K562 (cell line): Measurements from ENCODE around the gene PALM3. TPM values are rescaled to one million over a fixed set of nuclear protein-coding genes. Genes with fewer than 3 reads are reported as not detected.

Source experiments
- ATAC-seq: fragments of 200-7000 bp; cut with Tn5 transposase; 3 replicates; pipeline ENCODE4 v1.9.1; 2020; ENCODE audit warnings: moderate library complexity
- BruUV-seq: library from RNA; stranded (reverse); fragments of 400-500 nt; replicated peaks from 2 replicates; lab custom pipeline; 2021; lab: Mats Ljungman, UMichigan
- CTCF ChIA-PET: fragments of 300-600 bp; formaldehyde crosslinking; extraction: SDS; loops from one replicate; lab custom pipeline; 2021; ENCODE audit warnings: low intra/inter-chr PET ratio; lab: Yijun Ruan, JAX
- POLR2A ChIA-PET: fragments of 300-600, 350-650 bp; sonication (Branson Sonifier 250); formaldehyde crosslinking; extraction: SDS; loops from one replicate; lab custom pipeline; 2021; ENCODE audit warnings: antibody characterized with exemption, inconsistent platforms; lab: Yijun Ruan, JAX
- DNase-seq, 4 experiments: peaks; one replicate each; pipeline versions ENCODE4 v3.0.0 to v3.0.0-alpha.2; 2011 to 2018; ENCODE audit warnings: low spot score in 3 of 4, mixed read lengths in 3 of 4; ENCODE audit errors: extremely low read depth in 1 of 4
- FAIRE-seq: peaks from 2 replicates; lab custom pipeline; 2011; peaks lifted over from hg19 to GRCh38; lab: Jason Lieb, UNC
- H2AFZ ChIP-seq: 2 replicates; pipeline ENCODE4 v1.6.0; 2011; ENCODE audit warnings: low read depth, low read length, control low read depth, inconsistent platforms
- H3K27ac ChIP-seq: fragments of 200-600 bp; 3 replicates; pipeline ENCODE4 v1.8.0; 2011; ENCODE audit warnings: low read depth, mild to moderate bottlenecking, control low read depth, inconsistent platforms, low read length, moderate library complexity, mixed read lengths; ENCODE audit errors: extremely low read depth
- H3K27me3 ChIP-seq, 2 experiments: fragments of 300-600 bp in 1 of 2; 2 replicates in 1 of 2; 3 replicates in 1 of 2; pipeline versions ENCODE4 v1.6.0 to v1.8.0; 2011; ENCODE audit warnings: inconsistent platforms in 2 of 2, low read length in 2 of 2, mild to moderate bottlenecking in 1 of 2, mixed read lengths in 1 of 2, moderate library complexity in 1 of 2; ENCODE audit not compliant: control insufficient read depth in 2 of 2, insufficient read depth in 2 of 2
- H3K36me3 ChIP-seq: fragments of 300-600 bp; 3 replicates; pipeline ENCODE4 v1.8.0; 2011; ENCODE audit warnings: mild to moderate bottlenecking, low read length, inconsistent platforms; ENCODE audit not compliant: control insufficient read depth, insufficient read depth
- H3K4me1 ChIP-seq, 2 experiments: fragments of 200-600 bp in 1 of 2; replicated peaks in 1 of 2; 2 replicates in 1 of 2; 3 replicates in 1 of 2; pipeline versions ENCODE4 v1.5.1 to v1.8.0; 2011; ENCODE audit warnings: inconsistent platforms in 2 of 2, low read length in 2 of 2, mild to moderate bottlenecking in 1 of 2, mixed read lengths in 1 of 2, moderate library complexity in 1 of 2; ENCODE audit not compliant: control insufficient read depth in 2 of 2, insufficient read depth in 2 of 2
- H3K4me2 ChIP-seq: 2 replicates; pipeline ENCODE4 v1.6.1; 2011; ENCODE audit warnings: low read length, control low read depth, inconsistent platforms, mixed read lengths; ENCODE audit not compliant: insufficient read depth
- H3K4me3 ChIP-seq: fragments of 200-600 bp; sonication (generic), shearing (Covaris generic); 2 replicates; pipeline ENCODE4 v1.5.1; 2016; ENCODE audit warnings: control low read depth, inconsistent platforms
- H3K79me2 ChIP-seq: fragments of 200-600 bp; 3 replicates; pipeline ENCODE4 v1.8.0; 2011; ENCODE audit warnings: low read length, inconsistent platforms; ENCODE audit not compliant: control insufficient read depth, insufficient read depth
- H3K9ac ChIP-seq, 2 experiments: 2 replicates each; pipeline versions ENCODE4 v1.6.0 to v1.6.1; 2011; ENCODE audit warnings: low read depth in 2 of 2, low read length in 2 of 2, control low read depth in 1 of 2, inconsistent platforms in 1 of 2, mild to moderate bottlenecking in 1 of 2, mixed read lengths in 1 of 2; ENCODE audit not compliant: insufficient read depth in 1 of 2
- H3K9me1 ChIP-seq: one replicate; pipeline ENCODE4 v1.6.0; 2011; ENCODE audit warnings: inconsistent platforms, mild to moderate bottlenecking, low read length, moderate library complexity; ENCODE audit not compliant: control insufficient read depth, insufficient read depth
- H3K9me3 ChIP-seq: replicated peaks from 2 replicates; pipeline ENCODE4 v1.5.1; 2011; ENCODE audit warnings: low read depth, low read length, inconsistent platforms; ENCODE audit not compliant: control insufficient read depth, insufficient read depth
- H4K20me1 ChIP-seq: replicated peaks from 2 replicates; pipeline ENCODE4 v1.6.1; 2011; ENCODE audit warnings: low read length, inconsistent platforms, mixed read lengths; ENCODE audit not compliant: control insufficient read depth, insufficient read depth
- BCOR ChIP-seq: fragments of 450-650 bp; IDR thresholded peaks from 2 replicates; pipeline ENCODE4 v1.6.1; 2016
- CREB5 ChIP-seq: fragments of 250-450 bp; sonication (Bioruptor Pico); IDR thresholded peaks from 2 replicates; pipeline ENCODE4 v1.5.0; 2020; ENCODE audit warnings: mild to moderate bottlenecking
- EGR1 ChIP-seq: fragments of 450-650 bp; conservative IDR thresholded peaks from 2 replicates; pipeline ENCODE4 v1.6.1; 2017; ENCODE audit warnings: mild to moderate bottlenecking
- HDAC2 ChIP-seq: fragments of 450-650 bp; IDR thresholded peaks from 2 replicates; pipeline ENCODE4 v1.6.1; 2016; ENCODE audit warnings: mild to moderate bottlenecking
- HDAC3 ChIP-seq: fragments of 450-650 bp; IDR thresholded peaks from 2 replicates; pipeline ENCODE4 v1.6.1; 2018; ENCODE audit warnings: borderline replicate concordance, mild to moderate bottlenecking, moderate library complexity; ENCODE audit not compliant: partially characterized antibody
- HMG20A ChIP-seq: fragments of 450-650 bp; formaldehyde crosslinking; conservative IDR thresholded peaks from 2 replicates; pipeline ENCODE4 v1.4.0; 2020; ENCODE audit warnings: mild to moderate bottlenecking, mixed read lengths
- KDM1A ChIP-seq, 2 experiments: fragments of 450-650 bp; IDR thresholded peaks; 2 replicates each; pipeline ENCODE4 v1.6.1; 2016; ENCODE audit warnings: mild to moderate bottlenecking in 2 of 2
- NFATC3 ChIP-seq: fragments of 450-650 bp; IDR thresholded peaks from 2 replicates; pipeline ENCODE4 v1.6.1; 2017; ENCODE audit warnings: mild to moderate bottlenecking
- NR2C1 ChIP-seq, 2 experiments: fragments of 450-650 bp; IDR thresholded peaks; 2 replicates each; pipeline ENCODE4 v1.6.1; 2017; ENCODE audit warnings: mild to moderate bottlenecking in 2 of 2, antibody characterized with exemption in 1 of 2, inconsistent platforms in 1 of 2, missing compliant biosample characterization in 1 of 2, missing genetic modification characterization in 1 of 2
- POLR2A ChIP-seq: fragments of 450-650 bp; conservative IDR thresholded peaks from 2 replicates; pipeline ENCODE4 v1.6.1; 2016
- PTBP1 ChIP-seq: fragments of 200-400 bp; formaldehyde crosslinking; IDR thresholded peaks from 2 replicates; pipeline ENCODE4 v1.6.1; 2017; ENCODE audit warnings: low read depth, low read length
- RBM25 ChIP-seq: fragments of 200-400 bp; formaldehyde crosslinking; IDR thresholded peaks from 2 replicates; pipeline ENCODE4 v1.6.1; 2018; ENCODE audit warnings: low read length, low read depth, moderate library complexity; ENCODE audit not compliant: severe bottlenecking
- U2AF2 ChIP-seq: fragments of 200-400 bp; formaldehyde crosslinking; optimal IDR thresholded peaks from 2 replicates; pipeline ENCODE3; 2017; ENCODE audit warnings: low read depth, mild to moderate bottlenecking, low read length
- ZC3H11A ChIP-seq: IDR thresholded peaks from 2 replicates; pipeline ENCODE4 v1.6.1; 2012; ENCODE audit warnings: low read depth, low read length, improper control_type of control experiment
- ZFP36 ChIP-seq: fragments of 150-350 bp; IDR thresholded peaks from 2 replicates; pipeline ENCODE4 v1.6.1; 2018; ENCODE audit warnings: low read length, low read depth; ENCODE audit not compliant: partially characterized antibody
- ZNF511 ChIP-seq: sonication (generic); formaldehyde crosslinking; IDR thresholded peaks from 2 replicates; pipeline ENCODE4 v1.8.0; 2022; ENCODE audit warnings: mild to moderate bottlenecking, missing genetic modification reagents
- WGBS: fragments of 100-300 bp; shearing (Covaris generic); methylation state at CpG from one replicate; pipeline ENCODE4 v1.1.6; 2016; ENCODE audit warnings: low coverage, mixed read lengths; ENCODE audit not compliant: insufficient coverage; ENCODE audit errors: missing lambda C conversion rate; 5-methylcytosine and 5-hydroxymethylcytosine counted together
- in situ Hi-C: fragments of 300-500 bp; cut with MboI; formaldehyde crosslinking; loops from 4 replicates; pipeline ENCODE4 v1.15.0; 2018; ENCODE audit warnings: inconsistent platforms, mixed read lengths
- intact Hi-C: fragments of 100-400 bp; cut with micrococcal nuclease; formaldehyde crosslinking; loops from 2 replicates; pipeline ENCODE4 v1.14.2; 2022
- polyA plus RNA-seq, 8 experiments: library from polyadenylated mRNA; depleted of rRNA in 4 of 8; stranded (reverse) in 5 of 8; unstranded in 3 of 8; fragments of >200 nt; fragmentation: Nextera tagmentation in 2 of 8; fragmentation: Illumina TruSeq in 1 of 8; extraction: Ambion mirVana in 2 of 8; extraction: Trizol in 1 of 8; gene quantifications; 2 replicates each; pipeline versions ENCODE4 v1.2.1 to v1.2.3, GENCODE V29; 2011 to 2014; ENCODE audit warnings: inconsistent platforms in 1 of 8, missing spikeins in 1 of 8
- total RNA-seq, 7 experiments: library from RNA; depleted of rRNA in 6 of 7; stranded (reverse); fragments of >200 nt in 6 of 7; fragmentation: Illumina TruSeq in 2 of 7; extraction: Trizol in 2 of 7; gene quantifications; 2 replicates each; pipeline versions ENCODE4 v1.2.1 to v1.2.3, GENCODE V29; 2011 to 2021; ENCODE audit warnings: low replicate concordance in 1 of 7

Gene PALM3
- total and polyA plus RNA-seq, 9 of the 15 experiments (the other 6 are each of a cell fraction or from before 2014, with no cell fraction given): 0.07 to 9.3 (median 3.3) TPM

GRCh38 chr19:14039181-14039580, 22.7 kb downstream of the PALM3 start:
- no peaks in the 10 kb centered on the region for H3K27me3 ChIP-seq
- in situ Hi-C loops (no loop called here), intact Hi-C loops (loop anchor here (10.0 kb wide), 1 partner anchor 84 kb away; the partner anchor contains the start of gene DCAF15)
- no peak for TF ChIP-seq EGR1
- TF ChIP-seq POLR2A: no peak
- TF ChIP-seq HDAC3: no peak
- no peak for TF ChIP-seq PTBP1
- TF ChIP-seq NR2C1 (IDR thresholded peaks at IDR 0.05): no peak
- TF ChIP-seq NR2C1 (tag; IDR thresholded peaks at IDR 0.05): no peak
- TF ChIP-seq BCOR: peak; percentile 81
- no peak for TF ChIP-seq CREB5
- peak; percentile 59 for TF ChIP-seq ZFP36
- no peak for TF ChIP-seq U2AF2
- peak; percentile 26 to 52; a peak in 2 of 4 replicates for TF ChIP-seq KDM1A (IDR thresholded peaks at IDR 0.05)
- TF ChIP-seq HMG20A (CRISPR knock-in tag): no peak
- no peak for TF ChIP-seq ZC3H11A
- TF ChIP-seq HDAC2: peak; percentile 58; the same call in 1 of the 2 replicates
- peak; percentile 67 for TF ChIP-seq RBM25
- TF ChIP-seq NFATC3: no peak
- TF ChIP-seq ZNF511 (CRISPR knock-in tag): no peak
- no peak overlapping the region for H3K4me3 ChIP-seq
- H3K4me2 ChIP-seq: no peak overlapping the region
- no peak for FAIRE-seq
- DNase-seq: peak in 1 of 4 experiments; percentile 5
- H2AFZ ChIP-seq: no peak overlapping the region
- no peaks in the 10 kb centered on the region for H3K9me1 ChIP-seq
- no TSS peak for BruUV-seq
- H3K79me2 ChIP-seq: no peaks in the 10 kb centered on the region
- peak overlapping the region in 1 of 2 experiments; percentile 2; a peak in 1 of 4 replicates for H3K9ac ChIP-seq
- CTCF ChIA-PET: no interaction called here
- no peaks in the 10 kb centered on the region for H3K9me3 ChIP-seq
- peaks cover 11% of the 10 kb centered on the region; the same call in 2 of the 3 replicates for H3K36me3 ChIP-seq
- POLR2A ChIA-PET: interaction anchor here (1.3 kb wide), 1 partner anchor 19 kb away, joined by 3 read pairs; no protein-coding TSS in a partner anchor
- ATAC-seq: no peak
- H3K4me1 ChIP-seq: peaks cover 4 to 15% of the 10 kb centered on the region in 2 experiments; a peak in 2 of 5 replicates
- H3K27ac ChIP-seq: no peak overlapping the region; the same call in 2 of the 3 replicates
- WGBS: 81% methylated on average over 7 of the region's 7 CpGs
- no peaks in the 10 kb centered on the region for H4K20me1 ChIP-seq
